CD4-positive, alpha-beta T cell treated with Interleukin-10 for 1 hour (primary cell): Measurements from ENCODE around the gene WTAP.
"Not testable (repeated sequence)": the region's sequence is repeated elsewhere in the genome, so short reads cannot be mapped to it uniquely, and the experiment has no call there.

ENCODE experiments used
- DNase-seq: peaks from one replicate; pipeline ENCODE4 v3.0.0-alpha.2; 2020

The WTAP gene

DNA sequence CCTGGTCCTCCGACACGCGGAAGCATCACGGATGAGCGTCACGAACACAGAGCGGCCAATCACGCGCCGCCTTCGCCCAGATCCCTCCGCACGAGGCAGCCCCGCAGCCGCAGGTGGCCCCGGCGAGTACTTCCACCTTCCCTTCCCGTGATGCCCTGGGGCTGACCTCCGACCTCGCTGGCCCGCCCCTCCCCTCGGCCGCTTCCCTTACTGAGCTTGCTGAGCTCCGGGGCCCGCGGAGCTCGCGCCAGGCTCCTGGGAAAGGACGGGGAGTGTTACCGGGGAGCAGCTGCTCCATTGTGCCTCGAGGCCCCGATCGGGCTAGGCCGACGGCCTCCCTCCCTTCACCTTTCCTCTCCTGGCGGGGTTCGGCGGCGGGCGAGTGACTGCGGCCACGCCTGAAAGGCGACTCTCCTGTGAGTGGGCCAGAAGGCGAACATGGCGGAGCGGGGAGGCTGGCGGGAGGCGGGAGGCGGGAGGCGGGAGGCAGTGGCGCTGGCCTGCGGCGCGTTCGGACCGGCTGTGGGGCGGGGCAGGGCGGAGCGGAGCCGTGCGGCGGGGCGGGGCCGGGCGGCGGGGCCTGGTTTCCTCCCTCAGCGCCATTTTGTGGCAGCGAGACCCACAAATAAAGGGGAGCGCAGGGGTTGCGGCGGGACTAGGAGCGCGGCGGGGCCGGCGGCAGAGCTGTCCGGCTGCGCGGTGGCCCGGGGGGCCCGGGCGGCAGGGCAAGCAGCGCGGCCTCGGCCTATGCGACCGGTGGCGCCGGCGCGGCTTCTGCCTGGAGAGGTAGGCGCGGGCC is at the start of gene WTAP:
Gene WTAP (plus strand): TSS at position 589 of the 799 bp plus-strand sequence. CDS start 8,760 bp downstream, outside the sequence.
- peak; percentile 98 for DNase-seq

DNA sequence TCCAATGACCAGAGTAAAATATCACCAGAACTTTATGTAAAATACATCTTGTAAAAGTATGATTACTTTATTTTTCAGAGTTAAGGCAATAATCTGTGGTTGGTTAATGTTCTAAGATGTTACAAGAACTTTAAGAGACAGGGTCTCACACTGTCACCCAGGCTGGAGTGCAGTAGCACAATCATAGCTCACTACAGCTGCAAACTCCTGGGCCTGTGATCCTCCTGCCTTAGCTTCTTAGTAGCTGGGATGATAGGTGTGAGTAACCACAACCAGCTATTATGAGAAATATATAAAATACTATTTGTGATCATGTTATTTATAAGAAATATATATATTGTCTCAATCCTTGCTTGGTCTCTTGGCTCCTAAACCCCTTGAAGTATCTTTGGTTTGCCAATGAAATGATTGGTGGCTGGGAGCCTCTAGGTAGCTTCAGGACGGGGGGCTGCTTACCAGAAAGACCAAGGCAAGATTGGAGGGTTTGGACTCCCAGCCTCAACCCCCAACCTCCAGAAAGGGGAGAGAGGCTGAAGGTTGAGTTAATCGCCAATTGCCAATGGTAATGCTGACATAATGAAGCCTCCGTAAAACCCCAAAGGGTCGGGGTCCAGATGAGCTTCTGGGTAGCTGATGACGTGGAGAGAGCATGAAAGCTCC is 49.7 kb upstream of the WTAP start:
- no peak for DNase-seq

DNA sequence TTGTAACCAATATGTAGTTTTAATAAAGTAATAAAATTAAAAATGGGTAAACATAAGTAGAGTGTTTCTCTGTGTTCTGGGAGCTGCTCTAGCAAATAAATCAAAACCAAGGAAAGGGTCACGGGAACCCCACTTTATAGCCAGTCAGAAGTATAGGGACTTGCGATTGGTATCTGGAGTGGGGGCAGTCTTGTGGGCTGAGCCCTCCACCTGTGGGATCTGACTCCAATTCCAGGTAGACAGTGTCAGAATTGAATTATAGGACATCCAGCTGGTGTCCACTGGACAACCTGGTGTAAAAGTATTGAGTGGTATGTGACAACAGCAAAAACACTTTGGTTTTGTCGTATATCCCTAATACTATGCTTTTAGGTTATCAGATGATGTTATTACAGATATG is 48.7 kb upstream of the WTAP start:
- DNase-seq, result no peak

DNA sequence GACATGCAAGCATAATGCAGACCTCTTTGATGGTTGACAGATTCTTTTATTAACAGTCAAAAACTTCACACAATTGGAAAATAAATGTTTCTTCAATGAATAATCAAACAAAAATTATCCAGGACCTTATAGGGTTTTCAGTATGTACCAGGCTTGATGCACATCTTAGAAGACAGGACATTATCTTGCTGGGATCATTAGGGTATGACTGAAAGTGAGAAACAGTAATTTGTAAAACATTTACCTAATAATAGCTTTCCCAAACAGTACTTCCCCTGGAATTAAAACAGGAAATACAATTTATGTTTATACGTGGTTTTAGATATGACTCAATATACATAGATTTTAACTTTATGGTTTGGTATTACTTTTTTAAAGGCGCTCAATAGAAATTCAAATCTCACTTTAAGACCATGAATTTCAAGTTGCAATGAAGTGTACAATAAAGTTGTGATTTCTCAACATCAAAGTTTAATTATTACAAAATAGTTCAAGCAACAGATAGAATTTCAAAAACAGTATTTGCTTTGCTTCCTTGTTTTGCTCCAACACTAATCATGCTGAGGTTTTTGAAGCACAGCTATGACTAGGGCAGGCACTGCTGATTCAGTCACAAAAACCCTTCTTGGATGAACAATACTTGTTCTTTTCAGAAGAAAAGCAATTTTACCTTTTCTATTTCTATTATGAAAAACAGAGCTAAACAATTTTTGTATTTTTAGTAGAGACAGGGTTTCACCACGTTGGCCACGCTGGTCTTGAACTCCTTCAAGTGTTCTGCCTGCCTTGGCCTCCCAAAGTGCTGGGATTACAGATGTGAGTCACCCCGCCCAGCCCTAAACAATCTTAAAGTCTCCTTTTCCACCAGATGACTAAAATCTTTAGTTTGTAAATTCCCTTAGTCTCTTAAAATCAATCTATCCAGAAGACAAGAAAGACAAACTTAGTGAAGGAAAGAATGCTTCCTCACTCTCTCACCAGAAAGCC is 47.9 kb upstream of the WTAP start:
- no peak for DNase-seq

DNA sequence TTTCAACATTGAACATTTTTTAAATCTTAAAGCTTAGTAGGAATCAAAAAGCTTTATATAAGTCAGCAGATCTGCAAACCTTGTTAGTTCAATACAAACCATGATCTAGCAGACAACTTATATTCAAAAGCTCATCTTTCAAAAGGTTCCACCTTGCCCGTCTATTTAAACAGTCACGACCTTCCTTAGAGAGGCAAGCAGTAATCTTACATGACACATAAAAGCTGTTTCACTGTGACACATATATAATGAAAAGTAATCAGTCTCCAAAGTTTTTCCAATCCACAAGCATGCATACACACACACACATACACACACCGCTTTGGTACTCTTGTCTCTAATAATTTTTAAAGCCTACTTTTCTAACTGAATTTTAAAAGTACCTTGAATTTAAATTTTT is 47.2 kb upstream of the WTAP start:
- DNase-seq, result no peak

DNA sequence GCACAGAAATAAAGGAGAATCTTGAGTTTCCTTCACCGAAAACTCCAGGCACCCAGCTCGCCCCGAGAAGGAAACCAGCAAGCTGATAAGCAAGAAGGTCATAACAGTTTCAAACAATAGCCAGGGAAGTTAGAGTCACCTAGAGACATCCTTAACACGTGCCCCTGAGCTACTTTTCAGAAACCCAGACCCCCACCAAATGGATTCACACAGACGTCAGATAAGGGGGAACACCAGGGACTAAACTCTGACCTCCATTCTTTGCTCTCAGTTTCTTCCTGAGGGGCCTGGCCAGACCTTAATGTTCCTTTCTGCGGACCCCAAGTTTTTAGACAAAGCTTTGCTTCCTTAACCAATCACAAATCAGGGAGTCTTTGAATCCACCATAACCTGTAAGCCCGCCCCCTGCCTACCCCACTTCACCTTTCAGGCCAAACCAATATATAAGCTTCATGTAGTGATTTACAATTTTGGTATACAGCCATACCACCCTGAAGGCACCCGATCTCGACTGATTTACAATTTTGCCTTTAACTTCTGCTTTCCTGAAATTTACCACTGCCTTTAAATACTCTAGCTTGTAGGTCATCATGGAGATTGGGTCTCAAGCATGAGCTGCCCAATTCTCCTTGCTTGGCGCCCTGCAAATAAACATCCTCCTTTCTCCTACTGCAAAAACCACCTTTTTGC is 46.0 kb upstream of the WTAP start:
- no peak for DNase-seq

DNA sequence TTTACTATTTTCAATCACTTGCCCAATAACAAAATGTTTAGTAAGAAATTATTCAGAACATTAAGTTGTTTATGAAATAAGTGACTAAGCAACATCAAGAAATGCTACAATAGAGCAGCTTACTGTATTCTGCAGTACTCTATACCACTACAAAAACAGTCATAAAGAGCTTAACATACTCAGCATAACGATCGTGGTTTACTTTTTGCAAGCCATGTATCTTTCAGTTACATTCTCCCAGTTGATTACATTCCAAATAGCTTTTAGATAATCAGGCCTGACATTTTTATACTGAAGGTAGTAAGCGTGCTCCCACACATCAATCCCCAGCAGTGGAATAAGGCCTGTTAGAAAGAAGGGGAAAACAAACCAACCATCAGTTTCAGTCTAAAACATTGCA is 45.0 kb upstream of the WTAP start:
- no peak for DNase-seq

DNA sequence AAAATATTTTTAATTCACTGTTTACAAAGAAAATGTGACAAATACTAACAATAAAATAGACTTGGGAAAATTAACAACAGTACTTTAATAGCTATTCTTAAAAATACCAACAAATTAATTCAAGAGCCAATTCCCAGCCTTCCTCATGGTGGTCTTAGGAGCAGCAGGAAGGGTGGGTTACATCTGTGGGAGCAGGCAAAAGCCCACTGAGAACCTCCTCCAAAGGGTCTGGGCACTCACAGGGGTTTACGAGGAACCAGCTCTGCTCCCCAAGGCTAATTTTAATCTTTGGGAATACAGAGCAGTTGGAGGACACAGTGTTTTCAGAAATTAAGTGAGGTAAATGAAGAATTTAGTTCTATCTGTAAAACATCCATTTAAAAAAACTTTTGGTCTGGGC is 44.5 kb upstream of the WTAP start:
- DNase-seq, result no peak

DNA sequence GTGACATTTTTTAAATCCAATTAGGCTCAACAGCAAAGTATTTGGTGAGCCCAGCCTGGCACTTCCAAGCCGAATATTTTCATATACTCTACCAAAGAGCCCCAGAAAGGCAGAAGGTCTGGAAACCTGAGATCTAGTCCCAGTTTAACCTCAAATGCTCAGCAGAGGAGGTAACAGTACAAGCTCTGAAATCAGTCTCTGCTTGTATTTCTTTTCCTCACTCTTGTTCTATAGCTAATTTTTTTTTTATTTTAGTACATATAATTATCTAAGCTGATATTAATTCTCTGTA is 43.3 kb upstream of the WTAP start:
- DNase-seq, result no peak

DNA sequence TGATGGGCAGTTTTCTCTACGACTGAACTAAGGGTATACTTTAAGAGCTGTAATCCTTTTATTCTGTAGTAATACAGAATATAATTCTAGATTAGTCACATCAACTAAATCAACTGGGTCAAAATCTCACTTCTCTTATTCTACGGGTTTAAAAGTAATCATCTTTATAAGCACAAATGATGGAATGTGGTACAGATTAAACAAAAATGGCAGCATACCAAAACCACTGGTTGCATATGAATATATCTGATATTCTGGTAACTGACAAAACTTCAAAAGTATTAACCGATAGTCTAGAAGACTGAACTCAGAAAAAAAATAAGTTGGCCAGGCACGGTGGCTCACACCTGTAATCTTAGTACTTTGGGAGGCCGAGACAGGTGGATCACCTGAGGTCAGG is 41.3 kb upstream of the WTAP start:
- DNase-seq, result no peak

DNA sequence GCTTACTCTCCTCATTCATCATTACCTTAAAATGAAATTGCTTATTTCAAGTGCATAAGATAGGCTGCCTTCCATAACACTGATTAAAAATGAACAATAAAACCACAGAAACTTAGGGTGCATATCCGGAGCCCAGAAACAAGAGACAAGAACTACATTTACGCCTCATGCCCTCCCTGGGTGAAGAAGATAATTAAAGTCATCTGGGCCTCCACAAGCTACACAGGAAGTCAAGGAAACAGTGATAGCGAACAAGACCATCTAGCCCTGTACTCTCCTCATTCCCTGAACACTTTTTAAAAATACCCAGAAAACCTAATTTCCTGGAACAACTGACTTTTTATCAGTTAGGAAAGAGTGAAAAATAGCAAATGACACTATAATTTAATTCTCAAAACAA is 40.6 kb upstream of the WTAP start:
- no peak for DNase-seq

DNA sequence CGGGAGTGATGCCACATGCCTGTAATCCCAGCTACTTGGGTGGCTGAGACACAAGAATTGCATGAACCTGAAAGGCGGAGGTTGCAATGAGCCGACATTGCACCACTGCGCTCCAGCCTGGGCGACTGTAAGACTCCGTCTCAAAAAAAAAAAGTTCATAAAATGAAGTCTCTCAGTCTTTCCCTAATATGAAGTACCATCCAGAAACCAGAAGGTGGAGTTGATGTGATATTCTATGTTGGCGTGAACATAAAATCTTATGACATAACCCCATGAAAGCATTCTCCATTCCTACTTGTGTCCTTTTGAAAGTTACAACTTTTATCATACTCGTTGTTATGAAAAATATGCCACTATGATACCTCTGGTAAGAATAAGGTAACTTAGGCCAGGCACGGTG is 40.0 kb upstream of the WTAP start:
- DNase-seq, result no peak

DNA sequence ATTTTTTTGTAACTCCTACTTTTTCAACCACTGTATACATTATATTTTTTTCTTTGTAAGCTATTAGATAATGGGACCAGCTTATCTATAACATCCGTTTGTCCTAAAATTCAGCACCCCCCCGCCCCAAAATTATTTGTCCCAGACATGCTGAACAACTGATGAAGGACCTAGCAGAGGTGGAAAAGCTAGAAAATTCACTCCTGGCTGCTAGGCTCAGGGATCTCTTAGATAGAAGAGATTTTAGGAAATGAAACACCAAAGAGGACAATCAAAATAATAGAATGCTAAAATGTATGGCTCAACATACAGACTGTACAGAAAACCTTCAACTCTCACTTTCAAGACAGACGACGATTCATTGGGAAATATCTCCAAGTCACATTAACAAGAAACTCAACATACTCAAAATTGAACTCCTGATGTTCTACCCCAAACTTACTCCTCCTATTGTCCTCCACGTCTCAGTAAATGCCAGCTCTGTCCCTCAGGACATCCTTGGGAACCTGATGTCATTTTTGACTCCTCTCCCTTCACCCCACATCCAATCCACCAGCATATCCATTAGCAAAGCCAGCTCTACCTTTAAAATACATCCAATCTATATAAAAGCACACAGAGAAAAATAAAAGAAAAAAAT is 38.9 kb upstream of the WTAP start:
- DNase-seq, result no peak

DNA sequence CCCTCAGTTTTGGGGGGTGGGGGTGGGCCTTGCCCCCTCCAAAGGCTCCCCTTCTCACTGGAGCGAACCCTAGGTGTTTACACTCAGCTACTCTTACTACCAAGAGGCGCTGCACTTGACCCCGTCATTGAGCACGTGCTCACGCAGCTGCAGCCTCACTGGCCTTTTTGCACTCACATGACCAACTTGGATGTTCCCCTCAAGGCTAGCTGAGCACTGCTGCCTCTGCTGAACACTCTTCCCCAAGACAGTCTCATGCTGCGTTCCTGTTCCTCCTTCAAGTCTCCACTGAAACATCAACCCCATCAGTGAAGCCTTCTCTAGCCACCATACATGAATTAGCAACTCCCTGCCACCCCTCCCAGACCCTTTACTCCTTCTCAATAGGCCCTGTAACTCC is 38.3 kb upstream of the WTAP start:
- no peak for DNase-seq

DNA sequence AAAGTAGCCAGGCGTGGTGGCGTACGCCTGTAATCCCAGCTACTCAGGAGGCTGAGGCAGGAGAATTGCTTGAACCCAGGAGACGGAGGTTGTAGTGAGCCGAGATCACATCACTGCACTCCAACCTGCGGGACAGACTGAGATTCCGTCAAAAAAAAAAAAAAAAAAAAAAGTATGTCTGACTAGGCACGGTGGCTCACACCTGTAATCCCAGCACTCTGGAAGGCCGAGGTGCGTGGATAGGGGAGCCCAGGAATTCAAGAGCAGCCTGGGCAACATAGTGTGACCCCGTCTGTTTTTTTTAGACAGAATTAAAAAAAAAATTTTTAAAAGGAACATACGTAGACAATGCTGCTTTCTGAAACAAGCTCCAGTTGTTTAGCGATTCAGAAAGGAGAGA is 37.2 kb upstream of the WTAP start:
- not testable (repeated sequence) for DNase-seq

DNA sequence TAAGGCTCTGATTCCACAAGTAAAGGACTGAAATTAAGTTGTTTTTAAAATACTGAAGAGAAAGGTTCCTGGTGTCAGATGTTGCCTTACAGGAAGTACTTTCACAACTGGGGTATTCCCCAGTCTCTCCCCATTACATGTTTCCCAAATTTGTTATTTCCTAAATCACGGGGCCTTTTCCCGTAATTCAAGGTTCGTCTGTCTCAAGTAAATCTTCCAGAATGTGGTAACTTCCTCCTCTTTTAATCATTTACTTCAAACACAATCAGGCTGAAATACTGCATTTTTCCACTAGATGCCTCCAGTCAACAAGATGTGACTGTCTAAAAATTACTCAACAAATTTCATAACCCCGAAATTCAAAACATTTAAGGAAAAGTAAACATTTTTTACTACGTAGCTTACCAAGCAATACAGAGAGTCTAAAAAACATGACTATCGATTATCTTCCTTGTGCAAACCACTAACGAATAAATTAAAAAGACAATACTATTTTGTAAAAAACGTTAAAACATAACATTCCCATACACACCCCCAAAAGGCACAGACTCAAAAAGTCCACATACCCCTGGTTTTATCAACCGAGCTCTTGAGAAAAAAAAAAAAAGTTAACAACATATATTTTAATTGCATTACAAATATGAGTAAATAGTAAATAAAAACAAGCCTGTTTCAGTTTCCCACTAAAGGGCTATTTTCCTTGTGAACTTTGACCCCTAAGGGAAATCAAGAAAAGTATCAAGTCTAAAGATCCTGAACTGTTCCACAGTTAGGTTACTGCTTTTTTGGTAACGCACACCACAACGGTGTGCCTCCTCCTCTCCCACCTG is 36.0 kb upstream of the WTAP start:
- peak; percentile 79 for DNase-seq

DNA sequence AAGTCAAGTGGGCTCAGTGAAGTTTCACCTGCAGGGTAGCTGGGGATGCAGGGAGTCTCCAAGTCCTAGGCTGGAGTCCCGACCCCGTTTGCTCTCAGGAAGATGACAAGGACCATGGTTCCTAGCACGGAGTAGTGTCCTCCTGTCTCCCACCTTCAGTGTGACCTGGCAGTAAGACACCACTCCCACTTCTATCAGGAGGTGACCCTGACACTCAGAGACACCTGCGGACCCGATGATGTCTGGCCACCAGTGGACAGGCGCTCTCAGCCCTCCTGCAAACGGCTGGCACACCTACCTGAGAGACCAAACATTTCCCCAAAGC is 35.4 kb upstream of the WTAP start:
- no peak for DNase-seq

DNA sequence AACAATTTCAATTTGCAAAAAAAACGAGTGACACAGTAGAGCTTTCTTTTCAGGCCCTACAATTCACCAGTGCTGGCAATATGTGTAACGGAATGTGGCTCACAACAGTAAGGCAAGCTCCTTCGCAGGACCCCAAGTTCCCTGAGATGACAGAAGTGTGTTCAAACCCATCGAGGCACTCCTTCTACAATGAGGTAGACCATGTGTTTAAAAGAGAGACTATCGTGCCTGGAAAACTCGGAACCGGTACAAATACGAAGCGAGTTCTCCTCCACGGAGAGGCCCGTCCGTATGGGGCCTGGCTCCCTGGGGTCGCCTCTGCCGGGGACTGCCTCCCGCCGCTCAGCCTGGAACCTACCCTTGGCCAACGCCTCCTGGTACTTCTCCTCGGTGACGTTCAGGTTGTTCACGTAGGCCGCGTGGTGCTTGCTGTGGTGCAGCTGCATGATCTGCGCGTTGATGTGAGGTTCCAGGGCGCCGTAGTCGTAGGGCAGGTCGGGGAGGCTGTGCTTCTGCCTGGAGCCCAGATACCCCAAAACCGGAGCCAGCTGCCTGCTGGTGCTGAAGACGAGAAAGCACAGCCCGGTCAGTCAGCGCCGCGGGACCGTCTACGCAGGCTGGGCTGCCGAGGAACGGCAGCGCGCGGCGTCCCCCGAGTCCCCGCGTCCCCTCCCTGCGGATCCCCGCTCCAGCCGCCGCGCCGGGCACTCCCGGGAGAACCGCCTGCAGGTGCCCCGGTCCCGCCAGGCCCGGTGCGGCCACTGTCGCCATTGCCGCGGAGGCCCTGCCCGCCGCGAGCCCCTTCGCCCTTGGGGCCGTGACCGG is 34.8 kb upstream of the WTAP start:
- DNase-seq, result peak; percentile 65

DNA sequence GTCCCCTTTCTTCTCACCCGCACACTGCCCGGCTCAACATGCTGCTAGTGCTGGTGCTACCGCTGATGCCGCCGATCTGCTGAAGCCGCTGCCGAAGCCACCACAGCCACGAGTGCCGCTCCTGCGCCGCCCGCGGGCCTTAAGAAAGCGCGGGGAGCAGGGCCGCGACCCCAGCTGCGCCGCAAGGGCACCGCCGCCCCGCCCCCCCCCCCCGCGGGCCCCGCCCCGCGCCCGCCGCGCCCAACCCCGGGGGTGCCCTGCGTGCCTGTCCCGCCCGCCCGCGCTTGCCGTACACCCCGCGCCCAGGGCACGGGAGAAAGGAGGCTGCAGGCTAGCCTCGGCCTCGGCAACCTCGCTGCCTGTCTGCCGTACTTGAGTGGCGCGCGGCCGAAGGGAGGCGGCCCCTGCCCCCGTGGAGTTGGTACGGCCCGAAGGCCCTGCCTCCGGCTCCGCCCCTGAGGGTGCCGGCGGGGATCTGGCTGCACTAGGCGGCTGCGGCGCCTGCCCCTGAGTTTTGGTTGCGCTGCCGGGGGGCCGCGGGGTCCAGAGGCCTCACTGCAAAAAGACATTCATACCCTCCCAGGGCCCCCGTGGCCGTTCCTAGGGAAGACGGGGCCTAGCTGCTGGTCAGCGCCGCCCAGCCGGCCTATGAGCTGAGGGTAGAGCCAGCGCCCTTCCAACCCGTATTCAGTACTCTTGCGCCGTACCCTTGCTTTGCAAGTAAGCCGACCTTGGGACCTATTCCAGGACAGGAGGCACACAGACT is 34.0 kb upstream of the WTAP start, which contains the start of gene SOD2:
Gene SOD2 (minus strand): TSS at position 114 of the 766 bp plus-strand sequence. CDS start 74 bp downstream, at position 40.
- DNase-seq, result peak; percentile 88
